ENCODE results near the gene MS4A4A. TPM values are rescaled to one million over a fixed set of nuclear protein-coding genes. Genes with fewer than 3 reads are reported as not detected.

The MS4A4A gene
- total and polyA plus RNA-seq, 2 of the 8 experiments (the other 6 are each of a cell fraction or from before 2014, with no cell fraction given): not detected

DNA sequence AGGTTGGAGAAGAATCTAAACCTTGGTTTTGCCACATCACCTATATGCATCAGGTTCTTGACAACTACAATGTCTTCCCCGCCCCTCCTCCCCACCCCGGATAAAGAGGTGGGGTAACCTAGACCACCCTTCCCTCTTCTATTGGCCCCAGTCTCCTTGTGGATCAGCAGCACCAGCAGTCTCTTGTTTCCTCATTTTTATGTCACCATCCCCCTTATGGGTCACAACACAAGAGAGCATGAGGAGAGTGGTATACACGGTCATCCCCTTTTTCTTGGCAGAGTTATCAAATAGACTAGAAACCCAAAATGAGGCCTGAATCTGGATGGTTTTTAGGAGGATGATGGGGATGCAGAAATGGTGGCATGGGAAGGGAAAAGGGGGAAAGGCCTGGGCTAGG, 38.7 kb upstream of the MS4A4A start:
- Histone ChIP-seq H2AFZ (ENCODE audit: low read length) (no peak overlapping the region), H3K79me1 (ENCODE audit: low read depth, low read length) (no peaks in the 10 kb centered on the region), H2BK20ac (ENCODE audit: low read length) (no peak overlapping the region), H2AK5ac (ENCODE audit: low read depth, low read length) (no peak overlapping the region), H3K23ac (ENCODE audit: insufficient read length) (no peak overlapping the region), H3K79me2 (ENCODE audit: control insufficient read depth in 1 of 2, insufficient read depth in 2 of 2, low read length in 2 of 2) (no peaks in the 10 kb centered on the region), H3K9ac (replicated peaks in 1 of 4; ENCODE audit: extremely low read depth in 1 of 4, low read depth in 3 of 4, low read length in 3 of 4) (no peak overlapping the region), H3K4me3 (ENCODE audit: extremely low read depth in 1 of 4, insufficient read depth in 2 of 4, low read depth in 3 of 4, low read length in 4 of 4) (no peak overlapping the region), H2BK120ac (replicated peaks; ENCODE audit: low read depth, low read length) (no peak overlapping the region), H3K36me3 (ENCODE audit: control insufficient read depth in 2 of 4, insufficient read depth in 4 of 4, low read length in 3 of 4) (no peaks in the 10 kb centered on the region), H3K4ac (replicated peaks; ENCODE audit: insufficient read length, low read depth, low read length) (no peak overlapping the region), H4K8ac (ENCODE audit: extremely low read depth, insufficient read depth, low read length) (no peak overlapping the region), H2BK15ac (ENCODE audit: low read length) (no peak overlapping the region), H2BK12ac (ENCODE audit: low read depth, low read length) (no peak overlapping the region), H3K27me3 (replicated peaks in 1 of 4; ENCODE audit: control insufficient read depth in 3 of 4, extremely low read depth in 1 of 4, insufficient read depth in 3 of 4, low read length in 3 of 4) (no peaks in the 10 kb centered on the region), H3K4me1 (replicated peaks in 1 of 4; ENCODE audit: control insufficient read depth in 3 of 4, insufficient read depth in 4 of 4, low read length in 3 of 4) (no peaks in the 10 kb centered on the region), H2BK5ac (ENCODE audit: low read depth, low read length) (no peak overlapping the region), H3K23me2 (ENCODE audit: low read depth, low read length) (peaks cover 2% of the 10 kb centered on the region; the same call in 1 of the 2 replicates), H3K27ac (ENCODE audit: low read depth, low read length) (no peak overlapping the region), H3K14ac (ENCODE audit: insufficient read length) (no peak overlapping the region), H4K91ac (replicated peaks; ENCODE audit: insufficient read length, low read length) (no peak overlapping the region), H3K56ac (replicated peaks; ENCODE audit: insufficient read length, low read depth, low read length) (no peak overlapping the region), H4K20me1 (replicated peaks in 1 of 2; ENCODE audit: control insufficient read depth in 1 of 2, insufficient read depth in 2 of 2, low read length in 2 of 2) (no peaks in the 10 kb centered on the region), H4K5ac (ENCODE audit: insufficient read length, low read depth, low read length) (no peak overlapping the region), H3K9me3 (ENCODE audit: insufficient read depth in 2 of 2, low read depth in 1 of 2, low read length in 1 of 2) (no peaks in the 10 kb centered on the region), H3K4me2 (ENCODE audit: insufficient read depth in 1 of 2, low read depth in 2 of 2, low read length in 2 of 2) (no peak overlapping the region), H3K18ac (ENCODE audit: extremely low read depth, low read length) (no peak overlapping the region)
- DNase-seq (ENCODE audit: low read depth in 1 of 2, low spot score in 2 of 2) (no peak), FAIRE-seq (no peak)
- TF ChIP-seq TAF7 (optimal IDR thresholded peaks at IDR 0.05; ENCODE audit: borderline replicate concordance, low read depth, low read length): no peak
- 78% methylated on average over 3 of the region's 3 CpGs; no CpG with 5 or more reads in 1 of the 2 experiments for WGBS, 2 experiments (ENCODE audit: extremely low coverage in 1 of 2, insufficient coverage in 1 of 2, insufficient read length in 1 of 2, insufficient replicate concordance in 2 of 2, low coverage in 1 of 2, low lambda C conversion rate in 2 of 2, missing lambda C conversion rate in 1 of 2)
- ChIA-PET POLR2A (ENCODE audit: partially characterized antibody) (no interaction called here), CTCF (ENCODE audit: partially characterized antibody) (no interaction called here)
